PC-9 (cell line): ENCODE results near the gene SMG6. TPM values are rescaled to one million over a fixed set of nuclear protein-coding genes. Genes with fewer than 3 reads are reported as not detected.
A peak's percentile ranks its signal among the peaks of the same experiment; 100 is the strongest.

Experiments
- BruUV-seq: library from RNA; stranded (reverse); fragments of 400-500 nt; replicated peaks from 2 replicates; lab custom pipeline; 2021; lab: Mats Ljungman, UMichigan
- CTCF ChIA-PET: fragments of 300-600 bp; sonication (Branson Sonifier 250); formaldehyde crosslinking; loops from one replicate; lab custom pipeline; 2022; ENCODE audit warnings: antibody characterized with exemption; lab: Charles Lee
- POLR2A ChIA-PET: fragments of 300-600 bp; sonication (Branson Sonifier 250); formaldehyde crosslinking; loops from one replicate; lab custom pipeline; 2022; ENCODE audit warnings: antibody characterized with exemption; ENCODE audit not compliant: unreplicated experiment; lab: Charles Lee
- DNase-seq, 2 experiments: peaks; one replicate each; pipeline versions ENCODE4 v3.0.0 to v3.0.0-alpha.2; 2015 to 2022; ENCODE audit warnings: mixed read lengths in 1 of 2
- H2AFZ ChIP-seq: fragments of 200-600 bp; sonication (generic); 2 replicates; pipeline ENCODE4 v1.8.1; 2017; ENCODE audit warnings: antibody characterized with exemption
- H3F3A ChIP-seq: fragments of 200-600 bp; sonication (generic); 2 replicates; pipeline ENCODE4 v1.8.1; 2017; ENCODE audit warnings: antibody characterized with exemption, mild to moderate bottlenecking, low read depth; ENCODE audit not compliant: insufficient read depth
- H3K27ac ChIP-seq: fragments of 200-600 bp; sonication (generic); 2 replicates; pipeline ENCODE4 v1.6.1; 2016; ENCODE audit warnings: mixed run types
- H3K27me3 ChIP-seq: fragments of 200-600 bp; sonication (generic); 2 replicates; pipeline ENCODE4 v1.6.1; 2016; ENCODE audit warnings: low read depth, mixed run types; ENCODE audit not compliant: insufficient read depth
- H3K36me3 ChIP-seq: fragments of 200-600 bp; sonication (generic); 2 replicates; pipeline ENCODE4 v1.6.1; 2016; ENCODE audit warnings: low read depth, mixed run types
- H3K4me1 ChIP-seq: fragments of 200-600 bp; sonication (generic); replicated peaks from 2 replicates; pipeline ENCODE4 v1.6.1; 2016; ENCODE audit warnings: mixed run types; ENCODE audit not compliant: insufficient read depth
- H3K4me2 ChIP-seq: fragments of 200-600 bp; sonication (generic); 2 replicates; pipeline ENCODE4 v1.6.1; 2017; ENCODE audit warnings: mixed run types
- H3K4me3 ChIP-seq: fragments of 200-600 bp; sonication (generic); 2 replicates; pipeline ENCODE4 v1.6.1; 2016; ENCODE audit warnings: mixed run types
- H3K79me2 ChIP-seq: fragments of 200-600 bp; sonication (generic); 2 replicates; pipeline ENCODE4 v1.6.1; 2017; ENCODE audit warnings: low read depth, mixed run types
- H3K9me2 ChIP-seq: fragments of 200-600 bp; sonication (generic); 2 replicates; pipeline ENCODE4 v1.8.1; 2017; ENCODE audit warnings: mild to moderate bottlenecking; ENCODE audit not compliant: insufficient read depth
- H3K9me3 ChIP-seq: fragments of 200-600 bp; sonication (generic); 2 replicates; pipeline ENCODE4 v1.8.1; 2016; ENCODE audit warnings: low read depth; ENCODE audit not compliant: insufficient read depth
- H4K20me1 ChIP-seq: fragments of 200-600 bp; sonication (generic); 2 replicates; pipeline ENCODE4 v1.8.1; 2017; ENCODE audit not compliant: insufficient read depth
- EZH2 ChIP-seq: fragments of 200-600 bp; sonication (generic); IDR thresholded peaks from 2 replicates; pipeline ENCODE4 v1.8.0; 2017; ENCODE audit warnings: antibody characterized with exemption, low read depth
- intact Hi-C: fragments of 100-400 bp; cut with micrococcal nuclease; formaldehyde crosslinking; loops from one replicate; pipeline ENCODE4 v1.10.0; 2022; ENCODE audit not compliant: unreplicated experiment
- total RNA-seq: library from RNA; stranded (reverse); gene quantifications from 2 replicates; pipeline ENCODE4 v1.2.3, GENCODE V29; 2021
- TF ChIP-seq, protein P1 (sequence below): fragments of 200-600 bp; sonication (generic); conservative IDR thresholded peaks from 2 replicates; pipeline ENCODE4 v1.6.1; 2017; ENCODE audit warnings: mixed run types, antibody characterized with exemption, mild to moderate bottlenecking, moderate library complexity

SMG6 gene
- total RNA-seq, 1 experiment from 2014 or later: 43.1 TPM

DNA sequence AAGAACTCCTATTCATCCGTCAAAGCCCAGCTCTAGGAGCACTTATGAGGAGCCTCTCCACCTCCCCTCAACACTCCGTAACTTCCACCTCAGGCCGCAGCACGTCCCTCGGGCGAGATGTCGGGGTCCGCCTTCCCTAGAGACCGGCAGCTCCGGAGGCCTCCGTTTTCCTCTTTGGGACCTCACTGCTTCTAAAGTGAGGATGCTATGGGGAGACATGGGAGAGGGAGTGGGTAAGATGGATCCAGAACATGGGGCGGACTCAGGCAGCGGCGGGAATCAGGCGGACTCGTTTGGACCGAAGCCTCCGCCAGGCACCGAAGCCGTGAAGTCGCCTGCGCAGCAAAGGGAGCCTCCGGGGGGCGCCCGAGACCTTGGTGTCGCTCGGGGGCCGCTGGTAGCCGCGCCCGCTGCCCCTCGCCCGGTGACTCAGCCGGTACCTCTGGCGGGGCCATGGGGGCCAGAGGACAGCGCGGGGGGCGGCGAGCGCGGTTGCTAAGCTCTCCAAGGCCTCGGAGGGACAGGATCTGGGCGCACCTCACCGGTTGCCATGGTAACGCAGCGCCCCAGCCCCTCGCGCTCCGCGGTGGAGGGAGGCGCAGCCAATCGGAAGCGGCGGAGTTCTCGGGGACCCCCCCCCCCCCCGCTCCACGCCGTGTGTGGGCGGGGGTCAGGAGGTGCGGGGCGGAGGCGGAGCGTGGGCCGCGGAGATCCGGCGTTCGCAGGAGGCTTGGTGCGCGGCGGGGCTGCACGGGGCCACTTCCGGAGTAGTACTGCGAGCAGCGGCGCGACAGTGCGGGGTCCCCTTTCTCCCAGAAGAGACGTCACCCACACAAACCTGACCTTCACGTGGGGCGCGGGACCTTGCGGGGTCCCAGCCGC lies 250.0 kb downstream of the SMG6 start:
- BruUV-seq: no TSS peak
- POLR2A ChIA-PET: interaction anchor here (0.7 kb wide), 1 partner anchor 330 kb away, joined by 18 read pairs; no protein-coding TSS in a partner anchor
- TF ChIP-seq, protein P1, sequence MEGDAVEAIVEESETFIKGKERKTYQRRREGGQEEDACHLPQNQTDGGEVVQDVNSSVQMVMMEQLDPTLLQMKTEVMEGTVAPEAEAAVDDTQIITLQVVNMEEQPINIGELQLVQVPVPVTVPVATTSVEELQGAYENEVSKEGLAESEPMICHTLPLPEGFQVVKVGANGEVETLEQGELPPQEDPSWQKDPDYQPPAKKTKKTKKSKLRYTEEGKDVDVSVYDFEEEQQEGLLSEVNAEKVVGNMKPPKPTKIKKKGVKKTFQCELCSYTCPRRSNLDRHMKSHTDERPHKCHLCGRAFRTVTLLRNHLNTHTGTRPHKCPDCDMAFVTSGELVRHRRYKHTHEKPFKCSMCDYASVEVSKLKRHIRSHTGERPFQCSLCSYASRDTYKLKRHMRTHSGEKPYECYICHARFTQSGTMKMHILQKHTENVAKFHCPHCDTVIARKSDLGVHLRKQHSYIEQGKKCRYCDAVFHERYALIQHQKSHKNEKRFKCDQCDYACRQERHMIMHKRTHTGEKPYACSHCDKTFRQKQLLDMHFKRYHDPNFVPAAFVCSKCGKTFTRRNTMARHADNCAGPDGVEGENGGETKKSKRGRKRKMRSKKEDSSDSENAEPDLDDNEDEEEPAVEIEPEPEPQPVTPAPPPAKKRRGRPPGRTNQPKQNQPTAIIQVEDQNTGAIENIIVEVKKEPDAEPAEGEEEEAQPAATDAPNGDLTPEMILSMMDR: peak; percentile 75
- no peak for TF ChIP-seq EZH2
- peaks cover 12% of the 10 kb centered on the region for H3K27me3 ChIP-seq
- CTCF ChIA-PET: interaction anchor here (0.6 to 3.1 kb wide), 6 partner anchors 30 to 191 kb away, joined by 3 to 14 read pairs (median 4); no protein-coding TSS in a partner anchor
- H3K9me3 ChIP-seq: no peaks in the 10 kb centered on the region
- peak overlapping the region; percentile 66 for H3K4me3 ChIP-seq
- peak overlapping the region; percentile 59 for H2AFZ ChIP-seq
- peak overlapping the region; percentile 93 for H3K4me2 ChIP-seq
- H3K79me2 ChIP-seq: no peaks in the 10 kb centered on the region
- H4K20me1 ChIP-seq: no peaks in the 10 kb centered on the region
- peaks cover 13% of the 10 kb centered on the region for H3K4me1 ChIP-seq
- H3K9me2 ChIP-seq: no peaks in the 10 kb centered on the region
- H3F3A ChIP-seq: peaks cover 14% of the 10 kb centered on the region
- no peak overlapping the region for H3K27ac ChIP-seq
- intact Hi-C loops: loop anchor here (1.0 to 5.0 kb wide), 5 partner anchors 117 to 349 kb away; partner anchors contain the start of gene MNT
- peak in 1 of 2 experiments; percentile 77 for DNase-seq
- H3K36me3 ChIP-seq: no peaks in the 10 kb centered on the region

DNA sequence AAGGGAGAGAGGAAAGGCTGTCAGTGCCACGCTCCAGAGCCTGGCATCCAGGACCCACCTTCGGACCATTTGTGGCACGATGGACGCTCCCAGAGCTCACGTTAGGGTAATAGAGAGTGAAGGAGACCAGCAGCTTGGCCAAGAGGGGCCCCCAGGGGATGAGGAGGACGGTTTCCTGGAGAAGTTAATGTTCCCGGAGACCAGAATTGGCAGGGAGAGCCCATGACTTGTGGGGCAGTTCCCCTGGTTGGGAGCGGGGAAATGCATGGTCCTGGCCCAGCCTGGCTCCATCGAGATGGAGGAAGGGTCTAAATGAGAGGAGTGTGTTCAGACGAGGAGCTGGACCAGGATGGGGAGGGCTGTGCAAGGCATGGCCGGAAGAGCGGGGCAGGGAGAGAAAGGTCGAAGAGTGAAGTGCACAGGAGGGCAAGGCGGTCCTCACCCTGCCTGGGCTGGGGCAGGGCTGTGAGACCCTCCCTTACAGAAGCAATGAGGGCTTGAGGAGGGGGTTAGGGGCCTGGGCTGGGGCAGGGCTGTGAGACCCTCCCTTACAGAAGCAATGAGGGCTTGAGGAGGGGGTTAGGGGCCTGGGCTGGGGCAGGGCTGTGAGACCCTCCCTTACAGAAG lies 251.5 kb downstream of the SMG6 start:
- no peak for DNase-seq
- Histone ChIP-seq H4K20me1 (no peaks in the 10 kb centered on the region), H3K27me3 (peaks cover 12% of the 10 kb centered on the region), H3K4me3 (no peak overlapping the region), H3K9me3 (no peaks in the 10 kb centered on the region), H3K79me2 (no peaks in the 10 kb centered on the region), H3K4me1 (peaks cover 14% of the 10 kb centered on the region), H2AFZ (no peak overlapping the region), H3K27ac (no peak overlapping the region), H3K4me2 (no peak overlapping the region), H3K9me2 (no peaks in the 10 kb centered on the region), H3F3A (peaks cover 14% of the 10 kb centered on the region), H3K36me3 (no peaks in the 10 kb centered on the region)
- no TSS peak for BruUV-seq
- TF ChIP-seq, protein P1: no peak
- no peak for TF ChIP-seq EZH2
- ChIA-PET POLR2A (interaction anchor here (0.7 kb wide), 1 partner anchor 252 kb away, joined by 4 read pairs; the partner anchor contains the start of gene SRR), CTCF (interaction anchor here (0.5 to 0.6 kb wide), 3 partner anchors 24 to 141 kb away, joined by 3 to 5 read pairs (median 4); no protein-coding TSS in a partner anchor)
- intact Hi-C loops: loop anchor here (5.0 kb wide), 3 partner anchors 230 to 350 kb away; partner anchors contain the start of gene MNT
